ENCODE data around the gene FAM167B. TPM values are rescaled to one million over a fixed set of nuclear protein-coding genes. Genes with fewer than 3 reads are reported as not detected.

Gene FAM167B
- total and polyA plus RNA-seq, 2 of the 4 experiments (the other 2 are of a cell fraction): 0.18 to 0.53 TPM

GRCh38 chr1:32198237-32199042, 48.6 kb upstream of the FAM167B start:
- in situ Hi-C loops (cut with MboI; ENCODE audit: low sequenced_read_pairs): no loop called here
- TF ChIP-seq RAD21 (IDR thresholded peaks at IDR 0.05; ENCODE audit: low read length) (no peak), BHLHE40 (IDR thresholded peaks at IDR 0.05; ENCODE audit: low read depth, low read length) (no peak), FOS (IDR thresholded peaks at IDR 0.05; ENCODE audit: low read depth, low read length) (no peak), RCOR1 (IDR thresholded peaks at IDR 0.05; ENCODE audit: insufficient replicate concordance, low read length) (no peak), POLR2A (IDR thresholded peaks at IDR 0.05; ENCODE audit: low read depth, low read length) (no peak), CHD1 (IDR thresholded peaks at IDR 0.05; ENCODE audit: low read depth, low read length) (no peak), MXI1 (IDR thresholded peaks at IDR 0.05; ENCODE audit: borderline replicate concordance, low read depth, low read length) (no peak), CEBPB (IDR thresholded peaks at IDR 0.05; ENCODE audit: low read depth, low read length) (no peak), ELK1 (IDR thresholded peaks at IDR 0.05; ENCODE audit: borderline replicate concordance, low read depth, low read length) (no peak), RFX5 (IDR thresholded peaks at IDR 0.05; ENCODE audit: low read depth, low read length) (no peak), NFE2L2 (IDR thresholded peaks at IDR 0.05; ENCODE audit: low read depth, low read length) (no peak), MAZ (IDR thresholded peaks at IDR 0.05; ENCODE audit: borderline replicate concordance, low read depth, low read length) (no peak), SMC3 (IDR thresholded peaks at IDR 0.05; ENCODE audit: low read depth, low read length) (no peak)
- TF ChIP-seq, protein P1, sequence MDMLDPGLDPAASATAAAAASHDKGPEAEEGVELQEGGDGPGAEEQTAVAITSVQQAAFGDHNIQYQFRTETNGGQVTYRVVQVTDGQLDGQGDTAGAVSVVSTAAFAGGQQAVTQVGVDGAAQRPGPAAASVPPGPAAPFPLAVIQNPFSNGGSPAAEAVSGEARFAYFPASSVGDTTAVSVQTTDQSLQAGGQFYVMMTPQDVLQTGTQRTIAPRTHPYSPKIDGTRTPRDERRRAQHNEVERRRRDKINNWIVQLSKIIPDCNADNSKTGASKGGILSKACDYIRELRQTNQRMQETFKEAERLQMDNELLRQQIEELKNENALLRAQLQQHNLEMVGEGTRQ (IDR thresholded peaks at IDR 0.05; ENCODE audit: low read depth, low read length): no peak
- TF ChIP-seq, protein P2, sequence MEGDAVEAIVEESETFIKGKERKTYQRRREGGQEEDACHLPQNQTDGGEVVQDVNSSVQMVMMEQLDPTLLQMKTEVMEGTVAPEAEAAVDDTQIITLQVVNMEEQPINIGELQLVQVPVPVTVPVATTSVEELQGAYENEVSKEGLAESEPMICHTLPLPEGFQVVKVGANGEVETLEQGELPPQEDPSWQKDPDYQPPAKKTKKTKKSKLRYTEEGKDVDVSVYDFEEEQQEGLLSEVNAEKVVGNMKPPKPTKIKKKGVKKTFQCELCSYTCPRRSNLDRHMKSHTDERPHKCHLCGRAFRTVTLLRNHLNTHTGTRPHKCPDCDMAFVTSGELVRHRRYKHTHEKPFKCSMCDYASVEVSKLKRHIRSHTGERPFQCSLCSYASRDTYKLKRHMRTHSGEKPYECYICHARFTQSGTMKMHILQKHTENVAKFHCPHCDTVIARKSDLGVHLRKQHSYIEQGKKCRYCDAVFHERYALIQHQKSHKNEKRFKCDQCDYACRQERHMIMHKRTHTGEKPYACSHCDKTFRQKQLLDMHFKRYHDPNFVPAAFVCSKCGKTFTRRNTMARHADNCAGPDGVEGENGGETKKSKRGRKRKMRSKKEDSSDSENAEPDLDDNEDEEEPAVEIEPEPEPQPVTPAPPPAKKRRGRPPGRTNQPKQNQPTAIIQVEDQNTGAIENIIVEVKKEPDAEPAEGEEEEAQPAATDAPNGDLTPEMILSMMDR (conservative IDR thresholded peaks at IDR 0.05; ENCODE audit: low read depth, low read length): no peak

More at GRCh38 chr1:32198237-32199042, 48.6 kb upstream of the FAM167B start:
- Histone ChIP-seq H3K79me1 (ENCODE audit: low read depth in 1 of 2, low read length in 2 of 2) (peaks cover 9 to 59% of the 10 kb centered on the region in 2 experiments; a peak in 3 of 4 replicates), H2BK15ac (ENCODE audit: low read depth, low read length) (no peak overlapping the region), H2BK5ac (ENCODE audit: low read depth, low read length, poor library complexity, severe bottlenecking) (no peak overlapping the region), H4K8ac (ENCODE audit: low read depth in 2 of 2, low read length in 2 of 2) (no peak overlapping the region), H2AFZ (replicated peaks; ENCODE audit: low read length, poor library complexity) (no peak overlapping the region), H4K20me1 (ENCODE audit: insufficient read depth, low read length) (0 out of 2 replicates have a peak, but pooled peaks cover 11% of the 10 kb centered on the region), H3K27me3 (ENCODE audit: control insufficient read depth, insufficient read depth, low read length) (no peaks in the 10 kb centered on the region), H3K9me3 (ENCODE audit: control insufficient read depth, insufficient read depth, low read length) (no peaks in the 10 kb centered on the region), H2BK120ac (ENCODE audit: low read depth, low read length) (no peak overlapping the region), H4K5ac (ENCODE audit: low read depth, low read length) (no peak overlapping the region), H3K56ac (ENCODE audit: extremely low read depth, insufficient read depth, low read length) (no peak overlapping the region), H3K36me3 (ENCODE audit: control insufficient read depth, insufficient read depth, low read length) (peaks cover 47% of the 10 kb centered on the region), H3K4me3 (ENCODE audit: insufficient read depth, low read depth, low read length) (no peak overlapping the region), H2AK5ac (ENCODE audit: low read depth, low read length) (no peak overlapping the region), H3K18ac (ENCODE audit: low read depth, low read length) (no peak overlapping the region), H3K23ac (ENCODE audit: low read depth, low read length) (no peak overlapping the region), H3K9ac (ENCODE audit: low read depth, low read length) (no peak overlapping the region), H2AK9ac (replicated peaks; ENCODE audit: low read depth, low read length, poor library complexity) (no peak overlapping the region), H2BK20ac (ENCODE audit: low read depth, low read length) (no peak overlapping the region), H3K27ac (ENCODE audit: insufficient read depth, low read length) (no peak overlapping the region), H4K91ac (ENCODE audit: insufficient read depth, low read depth, low read length) (no peak overlapping the region), H3K9me1 (ENCODE audit: insufficient read depth, low read length) (peaks cover 16% of the 10 kb centered on the region; the same call in 1 of the 2 replicates), H3K14ac (replicated peaks; ENCODE audit: low read depth, low read length) (no peak overlapping the region), H3K4ac (ENCODE audit: low read depth, low read length) (no peak overlapping the region), H3K4me2 (ENCODE audit: low read depth, low read length) (no peak overlapping the region), H3K4me1 (ENCODE audit: control insufficient read depth, insufficient read depth, low read length) (peaks cover 31% of the 10 kb centered on the region)
- intact Hi-C loops (cut with micrococcal nuclease): no loop called here
- ChIA-PET CTCF (interaction anchor here (0.9 kb wide), 1 partner anchor 184 kb away, joined by 3 read pairs; no protein-coding TSS in a partner anchor), POLR2A (ENCODE audit: unreplicated experiment) (interaction anchor here (0.5 to 1.0 kb wide), 2 partner anchors 15 to 82 kb away, joined by 3 to 4 read pairs; no protein-coding TSS in a partner anchor)
- 57% methylated on average over 1 of the region's 3 CpGs; no CpG with 5 or more reads in 1 of the 2 experiments for WGBS, 2 experiments (ENCODE audit: extremely low coverage in 2 of 2, insufficient read length in 1 of 2)
- no peak for ATAC-seq (ENCODE audit: low read depth)
- DNase-seq: no peak
- dilution Hi-C loops (cut with HindIII; ENCODE audit: low sequenced_read_pairs, unreplicated experiment): no loop called here
- BruUV-seq (replicated peaks): no TSS peak

All from IMR-90 (cell line).